HG03095 (cell line): ENCODE results near the gene GHITM.
"Not testable (repeated sequence)": the region's sequence is repeated elsewhere in the genome, so short reads cannot be mapped to it uniquely, and the experiment has no call there.

ENCODE experiments used
- ATAC-seq: cut with Tn5 transposase; IDR thresholded peaks from one replicate; pipeline ENCODE4 v1.9.1; 2021; ENCODE audit warnings: moderate library complexity; ENCODE audit not compliant: unreplicated experiment

GHITM gene, protein sequence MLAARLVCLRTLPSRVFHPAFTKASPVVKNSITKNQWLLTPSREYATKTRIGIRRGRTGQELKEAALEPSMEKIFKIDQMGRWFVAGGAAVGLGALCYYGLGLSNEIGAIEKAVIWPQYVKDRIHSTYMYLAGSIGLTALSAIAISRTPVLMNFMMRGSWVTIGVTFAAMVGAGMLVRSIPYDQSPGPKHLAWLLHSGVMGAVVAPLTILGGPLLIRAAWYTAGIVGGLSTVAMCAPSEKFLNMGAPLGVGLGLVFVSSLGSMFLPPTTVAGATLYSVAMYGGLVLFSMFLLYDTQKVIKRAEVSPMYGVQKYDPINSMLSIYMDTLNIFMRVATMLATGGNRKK

DNA sequence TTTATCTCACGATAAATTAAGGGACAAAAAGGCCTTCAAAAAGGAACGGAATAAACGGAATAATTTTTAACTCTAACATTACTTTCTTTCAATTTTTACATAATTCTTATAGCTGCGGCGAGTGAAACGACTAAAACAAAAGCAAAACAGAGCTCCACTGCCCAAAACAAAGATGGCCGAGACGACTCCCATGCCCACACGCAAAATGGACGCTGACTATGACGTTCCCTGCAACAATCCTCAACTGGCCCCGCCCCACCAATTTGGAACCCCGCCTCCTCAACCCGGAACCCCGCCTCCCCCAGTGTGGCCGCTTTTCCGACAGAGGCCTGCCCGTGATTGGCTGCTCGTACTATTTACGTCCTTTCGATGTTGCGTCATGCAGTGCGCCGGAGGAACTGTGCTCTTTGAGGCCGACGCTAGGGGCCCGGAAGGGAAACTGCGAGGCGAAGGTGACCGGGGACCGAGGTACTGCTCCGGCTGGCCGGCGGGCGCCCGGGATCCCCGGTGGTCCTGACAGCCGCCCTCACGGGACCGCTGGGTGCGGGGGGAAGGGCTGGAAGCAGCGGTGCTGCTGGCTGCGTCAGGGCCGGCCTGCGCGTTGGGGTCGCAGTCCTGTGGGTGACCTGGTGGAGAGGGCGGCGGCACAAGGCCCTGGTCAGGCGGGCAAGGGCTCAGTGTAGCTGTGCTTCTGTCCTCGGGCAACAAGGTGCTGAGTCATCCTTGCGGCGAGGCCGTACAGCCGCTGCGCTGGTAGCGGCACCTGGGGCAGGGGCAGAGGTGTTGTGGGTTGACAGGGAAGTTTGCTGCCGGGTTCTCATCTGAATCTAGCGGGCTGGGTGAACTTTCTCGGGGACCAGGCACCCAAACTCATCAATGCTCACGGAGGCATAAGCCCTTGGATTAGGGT lies at the start of gene GHITM:
GHITM (plus strand) TSS at position 384 of the 910 bp plus-strand sequence. CDS start 1,992 bp downstream, outside the sequence.
- ATAC-seq = peak; percentile 99

DNA sequence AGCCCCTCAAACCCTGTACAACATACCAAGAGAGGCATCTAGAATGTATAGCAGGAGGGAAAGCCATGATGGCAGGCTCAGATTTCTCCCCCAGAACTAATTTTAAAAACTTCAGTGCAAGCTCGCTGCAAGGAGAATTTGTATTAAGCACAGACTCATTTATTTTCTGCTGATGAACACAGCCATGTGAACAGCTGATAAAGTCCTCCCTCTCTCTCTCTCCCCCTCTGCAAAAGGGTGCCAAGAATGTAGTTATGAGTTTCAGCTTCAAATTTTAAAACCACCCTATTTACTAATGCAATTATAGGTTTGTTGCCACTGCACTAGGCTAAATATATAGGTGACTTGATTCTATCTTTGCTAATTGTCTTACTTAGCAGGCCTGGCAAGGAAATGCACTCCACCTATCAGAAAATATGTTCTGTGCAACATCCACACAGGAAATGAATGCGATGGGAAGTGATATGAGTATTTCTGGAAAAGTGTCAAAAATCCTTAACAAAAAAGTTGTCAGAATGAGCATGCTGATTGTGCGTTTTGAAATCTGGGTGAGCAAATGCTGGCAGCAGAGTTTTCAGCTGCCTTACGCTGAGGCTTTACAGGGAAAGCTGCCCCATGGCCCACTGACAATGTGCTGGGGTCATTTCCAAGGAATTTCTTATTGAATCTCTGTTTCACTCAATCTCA lies 43.4 kb upstream of the GHITM start:
- no peak for ATAC-seq

DNA sequence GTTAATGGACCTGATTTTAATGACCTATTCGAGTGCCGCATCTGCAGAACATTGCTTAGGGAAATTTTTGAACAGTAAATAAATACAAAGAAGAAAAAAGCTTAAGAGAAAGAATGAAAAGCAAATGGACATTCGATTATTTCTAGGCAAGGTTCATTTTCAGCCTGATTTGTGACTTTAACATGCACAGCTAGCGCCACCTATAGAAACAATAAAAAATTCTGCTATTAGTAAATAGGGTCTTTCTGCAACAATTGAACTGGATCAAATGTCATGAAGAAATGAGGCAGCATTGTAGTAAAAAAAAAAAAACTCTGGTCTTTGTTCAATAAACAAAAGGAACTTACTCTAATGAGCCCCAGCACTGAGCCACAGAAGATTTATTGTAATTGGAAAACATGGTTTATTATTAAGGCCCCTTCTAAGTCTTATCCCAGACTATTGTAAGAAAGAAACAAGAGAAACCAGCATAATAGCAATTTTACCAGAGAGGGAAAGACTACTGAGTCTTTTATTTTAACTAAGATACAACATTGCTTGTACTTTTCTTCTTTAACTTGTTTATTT lies 41.4 kb upstream of the GHITM start:
- no peak for ATAC-seq

DNA sequence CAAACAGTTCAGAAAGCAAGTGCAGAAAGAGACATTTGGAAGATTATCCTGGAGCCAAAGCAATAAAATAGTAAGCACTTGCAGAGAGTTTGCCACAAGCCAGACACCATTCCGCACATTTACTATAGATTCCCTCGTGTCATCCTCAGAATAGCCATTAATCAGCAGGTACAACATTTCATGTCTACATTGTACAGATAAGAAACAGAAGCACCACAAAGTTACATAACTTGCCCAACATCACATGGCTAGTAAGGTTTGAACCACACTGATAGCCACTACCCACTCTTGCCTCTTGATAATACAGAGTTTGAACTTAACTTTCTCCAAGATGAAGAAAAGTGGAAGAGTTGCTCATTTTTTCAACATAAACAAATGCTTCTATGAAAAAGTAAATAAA lies 40.6 kb upstream of the GHITM start:
- ATAC-seq = no peak

DNA sequence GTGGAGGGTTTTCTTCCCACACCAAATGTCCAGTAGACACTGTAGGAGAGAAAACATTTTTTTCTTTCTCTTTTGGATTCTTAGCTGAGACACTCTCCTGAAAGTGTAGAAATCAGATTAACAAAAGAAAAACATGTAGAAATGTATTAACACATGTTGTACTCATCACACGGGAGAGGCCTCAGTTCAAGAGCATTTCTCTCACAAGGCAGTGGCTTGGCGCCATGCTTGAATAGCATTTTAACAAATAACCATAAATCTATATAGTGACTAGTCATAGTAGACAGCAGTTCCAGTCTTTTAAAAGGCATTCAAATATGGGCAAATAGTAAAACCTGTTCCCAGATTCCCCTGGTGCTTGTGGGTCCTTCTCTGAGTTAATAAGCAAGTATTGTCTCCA lies 38.3 kb upstream of the GHITM start:
- ATAC-seq = no peak

DNA sequence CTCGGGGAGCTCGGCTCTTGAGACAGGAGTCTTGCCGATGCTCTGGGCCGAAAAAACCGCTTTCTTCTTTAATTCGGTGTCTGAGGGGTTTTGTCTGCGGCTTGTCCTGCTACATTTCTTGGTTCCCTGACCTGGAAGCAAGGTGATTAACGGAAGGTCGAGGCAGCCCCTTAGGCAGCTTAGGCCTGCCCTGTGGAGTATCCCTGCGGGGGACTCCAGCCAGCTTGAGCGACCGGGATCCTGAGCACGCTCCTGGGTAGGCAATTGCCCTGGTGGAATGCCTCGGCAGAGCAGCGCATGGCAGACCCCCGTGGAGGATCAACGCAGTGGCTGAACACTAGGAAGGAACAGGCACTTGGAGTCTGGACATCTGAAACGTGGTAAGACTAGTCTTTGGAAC lies 30.5 kb upstream of the GHITM start:
- no peak for ATAC-seq

DNA sequence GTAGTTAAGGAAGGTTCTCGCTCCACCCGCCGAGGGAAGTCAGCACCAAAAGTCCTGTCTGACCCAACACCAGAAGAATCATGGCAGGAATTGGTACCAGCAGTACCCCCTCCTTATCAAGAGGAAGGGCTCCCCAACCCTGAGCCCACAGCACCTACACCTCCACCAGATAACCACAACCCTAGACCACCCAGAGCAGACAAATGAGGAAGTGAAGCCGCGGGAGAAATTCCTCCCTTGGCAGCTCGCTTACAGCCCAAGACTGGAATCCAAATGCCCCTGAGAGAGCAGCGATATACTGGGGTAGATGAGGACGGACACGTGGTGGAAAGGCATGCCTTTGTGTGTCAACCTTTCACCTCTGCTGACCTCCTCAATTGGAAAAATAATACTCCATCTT lies 29.5 kb upstream of the GHITM start:
- not testable (repeated sequence) for ATAC-seq

DNA sequence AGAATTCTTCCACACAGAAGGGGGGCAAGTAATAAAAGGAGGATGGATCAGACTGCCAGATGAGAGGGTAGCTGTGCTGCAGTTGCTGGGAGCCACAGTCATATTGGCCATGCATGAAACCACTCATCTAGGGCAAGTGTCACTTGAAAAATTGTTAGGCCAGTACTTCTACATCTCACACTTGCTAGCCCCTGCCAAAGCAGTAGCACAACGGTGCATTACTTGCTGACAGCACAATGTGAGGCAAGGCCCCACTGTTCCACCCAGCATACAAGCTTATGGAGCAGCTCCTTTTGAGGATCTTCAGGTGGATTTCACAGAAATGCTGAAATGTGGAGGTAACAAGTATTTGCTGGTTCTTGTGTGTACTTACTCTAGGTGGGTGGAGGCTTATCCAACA lies 25.8 kb upstream of the GHITM start:
- not testable (repeated sequence) for ATAC-seq

DNA sequence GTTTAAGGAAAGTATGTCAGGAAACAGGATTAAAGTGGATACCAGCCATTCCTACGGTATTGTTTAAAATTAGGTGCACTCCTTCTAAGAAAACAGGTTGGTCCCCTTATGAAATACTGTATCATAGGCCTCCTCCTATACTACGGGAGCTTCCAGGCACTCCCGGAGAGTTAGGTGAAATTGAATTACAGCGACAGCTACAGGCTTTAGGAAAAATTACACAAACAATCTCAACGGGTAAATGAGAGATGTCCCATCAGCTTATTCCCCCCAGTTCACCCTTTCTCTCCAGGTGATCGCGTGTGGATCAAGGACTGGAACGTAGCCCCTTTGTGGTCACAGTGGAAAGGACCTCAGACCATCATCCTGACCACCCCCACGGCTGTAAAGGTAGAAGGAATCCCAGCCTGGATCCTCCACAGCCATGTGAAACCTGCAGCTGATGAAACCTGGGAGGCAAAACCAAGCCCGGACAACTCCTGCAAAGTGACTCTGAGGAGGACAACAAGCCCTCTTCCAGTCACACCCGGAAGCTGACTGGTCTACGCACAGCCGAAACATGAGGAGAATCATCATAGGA lies 25.1 kb upstream of the GHITM start:
- no peak for ATAC-seq

DNA sequence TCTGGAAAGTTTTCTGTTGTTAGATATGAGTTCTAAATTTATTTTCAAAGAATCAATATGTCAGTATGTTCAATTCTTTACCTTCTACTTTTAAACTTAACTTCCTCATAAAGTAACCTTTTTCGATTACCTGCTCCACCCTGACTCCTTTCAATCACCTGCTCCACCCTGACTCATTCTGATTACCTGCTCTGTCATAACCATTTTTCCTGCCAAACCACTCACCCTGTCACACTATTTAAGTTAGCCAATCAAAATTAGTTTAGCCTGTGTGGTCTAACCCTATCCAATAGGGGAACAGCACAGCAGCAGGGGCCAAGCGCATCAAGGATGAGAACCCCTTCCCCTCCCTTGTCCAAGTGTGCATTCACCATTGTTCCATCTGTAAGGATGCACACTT lies 22.1 kb upstream of the GHITM start:
- ATAC-seq = not testable (repeated sequence)

DNA sequence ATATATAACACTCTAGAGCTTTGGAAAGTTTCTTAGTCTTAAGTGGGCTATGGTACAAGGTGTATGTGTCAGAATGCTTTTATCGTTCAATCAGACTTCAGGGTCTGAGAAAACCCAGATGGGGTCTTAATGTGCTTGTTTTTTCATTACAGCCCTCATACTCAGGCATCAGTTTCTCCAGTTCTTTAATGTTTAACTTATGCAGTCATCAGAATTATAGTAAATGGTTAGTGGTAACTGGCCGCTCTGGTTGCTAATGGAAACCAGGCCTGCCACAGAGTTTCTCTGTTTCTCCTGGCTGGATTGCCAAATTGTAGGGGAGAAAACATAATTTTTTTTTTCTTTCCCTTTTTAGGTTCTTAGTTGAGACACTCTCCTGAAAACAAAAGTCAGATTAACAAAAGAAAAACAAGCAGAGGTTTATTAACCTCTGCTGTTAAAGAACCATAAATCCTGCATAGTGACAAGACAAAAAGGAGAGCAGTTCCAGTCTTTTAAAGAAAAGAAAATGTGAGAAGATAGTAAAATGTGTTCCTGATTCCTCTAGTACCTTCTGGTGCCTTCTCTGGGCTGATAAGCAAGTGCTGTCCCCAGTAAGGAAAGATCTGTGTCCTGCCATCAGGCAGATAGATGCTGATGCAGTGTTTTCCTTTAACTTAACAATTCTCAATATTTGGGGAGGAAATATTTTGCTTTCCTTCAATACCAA lies 21.5 kb upstream of the GHITM start:
- no peak for ATAC-seq

DNA sequence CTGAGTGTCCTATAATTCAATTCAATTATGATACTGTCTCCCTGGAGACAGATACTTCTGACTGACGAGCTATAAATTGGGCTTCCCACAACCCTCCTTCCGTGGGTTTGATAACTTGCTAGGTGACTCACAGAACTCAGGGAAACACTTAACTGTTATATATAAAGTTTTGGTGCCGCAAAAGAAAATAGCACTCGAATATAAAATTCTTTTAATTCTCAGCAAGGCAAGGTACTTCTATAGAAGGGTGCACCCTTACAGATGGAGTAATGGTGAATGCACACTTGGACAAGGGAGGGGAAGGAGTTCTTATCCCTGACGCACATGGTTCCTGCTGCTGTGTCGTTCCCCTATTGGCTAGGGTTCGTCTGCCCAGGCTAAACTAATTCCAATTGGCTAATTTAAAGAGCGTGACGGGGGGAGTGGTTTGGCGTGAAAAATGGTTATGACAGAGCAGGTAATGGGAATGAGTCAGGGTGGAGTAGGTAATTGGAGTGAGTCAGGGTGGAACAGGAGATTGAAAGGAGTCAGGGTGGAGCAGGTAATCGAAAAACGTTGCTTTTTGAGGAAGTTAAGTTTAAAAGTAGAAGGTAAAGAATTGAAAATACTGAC lies 20.8 kb upstream of the GHITM start:
- ATAC-seq = no peak

DNA sequence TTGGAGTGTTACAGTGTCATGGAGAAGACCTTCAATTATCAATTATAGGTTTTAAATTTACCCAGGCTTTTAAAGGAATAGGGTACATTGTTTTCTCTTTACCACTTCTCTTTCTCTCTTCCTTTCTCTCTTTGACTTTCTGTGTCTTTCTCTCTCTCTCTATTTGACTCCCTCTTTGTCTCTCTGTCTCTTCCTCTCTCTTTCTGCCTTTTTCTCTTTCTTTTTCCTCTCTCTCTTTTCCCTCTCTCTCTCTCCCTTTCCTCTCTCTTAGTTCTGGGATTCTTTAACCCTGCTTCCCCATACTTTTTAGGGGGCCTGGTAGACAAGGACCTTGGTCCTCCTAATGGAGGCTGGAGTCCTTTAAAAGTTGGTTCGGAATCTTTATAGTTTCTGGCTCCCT lies 15.9 kb upstream of the GHITM start:
- ATAC-seq = no peak

DNA sequence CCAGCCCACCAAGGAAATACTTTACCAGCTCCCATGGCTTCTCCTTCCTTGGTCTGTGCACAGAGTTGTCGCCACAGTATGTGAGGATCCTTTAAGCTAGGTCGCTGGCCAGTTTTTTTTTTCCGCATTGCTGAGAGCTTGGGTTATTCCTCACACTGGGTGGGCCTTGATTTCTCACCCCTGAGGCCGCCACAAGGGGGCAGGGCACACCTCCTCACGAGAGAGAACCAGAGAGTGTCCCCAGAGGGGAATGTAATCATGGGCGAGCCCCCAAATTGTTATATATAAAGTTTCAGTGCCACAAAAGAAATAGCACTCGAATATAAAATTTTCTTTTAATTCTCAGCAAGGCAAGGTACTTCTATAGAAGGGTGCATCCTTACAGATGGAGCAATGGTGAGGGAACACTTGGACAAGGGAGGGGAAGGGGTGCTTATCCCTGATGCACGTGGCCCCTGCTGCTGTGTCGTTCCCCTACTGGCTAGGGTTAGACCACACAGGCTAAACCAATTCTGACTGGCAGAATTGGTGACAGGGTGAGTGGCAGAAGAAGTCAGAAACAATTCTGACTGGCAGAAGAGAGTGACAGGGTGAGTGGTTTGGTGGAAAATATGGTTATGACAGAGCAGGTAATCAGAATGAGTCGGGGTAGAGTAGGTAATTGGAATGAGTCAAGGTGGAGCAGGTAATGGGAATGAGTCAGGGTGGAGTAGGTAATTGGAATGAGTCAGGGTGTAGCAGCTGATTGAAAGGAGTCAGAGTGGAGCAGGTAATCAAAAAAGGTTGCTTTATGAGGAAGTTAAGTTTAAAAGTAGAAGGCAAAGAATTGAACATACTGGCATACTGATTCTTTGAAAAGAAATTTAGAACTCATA lies 13.2 kb upstream of the GHITM start:
- not testable (repeated sequence) for ATAC-seq

DNA sequence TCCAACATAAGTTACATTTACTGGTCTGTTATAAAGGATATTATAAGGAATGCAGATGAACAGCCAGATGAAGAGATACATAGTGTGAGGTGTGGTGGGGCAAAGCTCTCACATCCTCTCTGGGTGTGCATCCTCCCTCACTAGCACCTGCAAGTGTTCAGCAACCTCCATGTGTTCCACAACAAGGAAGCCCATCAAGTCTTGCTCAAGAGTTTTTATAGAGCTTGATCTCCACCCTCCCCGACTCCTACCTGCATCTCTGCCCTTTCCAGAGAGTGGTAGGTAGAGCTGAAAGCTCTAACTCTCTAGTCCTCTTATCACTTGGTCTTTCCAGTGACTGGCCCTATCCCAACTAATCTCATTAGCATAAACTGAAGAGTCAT lies 12.5 kb upstream of the GHITM start:
- ATAC-seq = no peak

DNA sequence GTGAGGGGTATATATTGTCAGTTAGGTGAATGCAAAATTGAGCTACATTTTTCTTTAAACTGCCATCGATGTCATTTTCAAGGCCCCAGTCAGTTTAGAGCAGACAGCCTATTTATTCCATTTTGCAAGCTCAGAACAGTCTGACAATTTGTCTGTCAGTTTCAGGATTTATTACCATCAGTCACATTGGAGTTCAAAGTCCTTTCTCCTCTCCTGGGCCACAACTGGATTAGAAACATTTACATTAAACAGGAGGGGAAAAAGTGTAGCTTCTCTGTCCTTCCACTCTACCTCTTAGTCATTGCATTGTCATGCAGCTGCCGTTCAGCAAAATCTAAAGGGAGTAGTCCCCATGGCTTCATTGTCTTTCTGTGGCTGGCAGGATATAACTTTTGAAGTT lies 3.5 kb upstream of the GHITM start:
- no peak for ATAC-seq

DNA sequence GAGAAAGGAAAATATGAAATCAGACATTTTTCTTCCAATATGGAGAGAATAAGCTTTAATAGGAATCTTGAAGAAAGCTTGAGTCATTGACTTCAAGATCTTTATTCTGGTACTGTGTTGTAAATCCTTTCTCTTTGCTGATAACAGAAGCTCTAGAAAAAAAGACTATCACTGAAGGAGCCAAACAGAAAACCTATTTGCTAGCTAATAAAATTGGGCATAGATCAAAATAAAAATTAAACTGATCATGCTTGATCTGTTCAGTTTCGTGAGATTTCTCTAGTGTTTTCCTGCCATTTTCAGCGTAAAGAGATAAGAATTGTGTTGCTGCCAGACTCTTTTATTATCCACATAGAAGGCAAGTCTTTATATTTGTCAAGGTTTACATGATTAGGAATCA lies 1.5 kb upstream of the GHITM start:
- ATAC-seq = no peak

DNA sequence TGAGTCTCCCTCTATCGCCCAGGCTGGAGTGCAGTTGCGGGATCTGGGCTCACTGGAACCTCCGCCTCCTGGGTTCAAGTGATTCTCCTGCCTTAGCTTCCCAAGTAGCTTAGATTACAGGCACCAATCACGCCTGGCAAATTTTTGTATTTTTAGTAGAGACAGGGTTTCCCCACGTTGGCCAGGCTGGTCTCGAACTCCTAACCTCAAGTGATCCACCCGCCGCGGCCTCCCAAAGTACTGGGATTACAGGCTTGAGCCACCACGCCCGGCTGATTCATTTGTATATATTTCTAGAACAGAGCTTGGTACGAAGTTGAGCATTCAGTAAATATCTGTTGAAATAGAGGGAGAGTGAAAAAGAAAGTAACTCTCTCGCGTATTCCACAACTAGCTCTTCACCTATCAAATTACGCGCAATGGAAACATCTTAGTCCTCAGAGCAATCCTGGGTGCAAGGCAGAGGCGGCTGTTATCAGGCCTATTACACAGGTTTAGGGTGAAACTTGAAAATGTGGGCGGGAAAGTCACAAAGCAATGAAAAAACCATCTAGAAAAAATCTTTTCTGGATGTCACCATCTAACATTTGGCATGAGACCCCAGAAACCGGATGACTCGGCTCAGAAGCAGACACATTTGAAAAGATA lies 707 bp upstream of the GHITM start:
- ATAC-seq = no peak
